Kidney epithelial cell (primary cell): ENCODE results near the gene MEF2C. TPM values are rescaled to one million over a fixed set of nuclear protein-coding genes. Genes with fewer than 3 reads are reported as not detected.

ENCODE experiments used
- DNase-seq: peaks from one replicate; pipeline ENCODE4 v3.0.0-alpha.2; 2010; ENCODE audit warnings: low read depth
- H3K27me3 ChIP-seq: 2 replicates; pipeline ENCODE4 v1.6.0; 2011; ENCODE audit warnings: low read length; ENCODE audit not compliant: control insufficient read depth, insufficient read depth
- H3K36me3 ChIP-seq: 2 replicates; pipeline ENCODE4 v1.5.1; 2011; ENCODE audit warnings: low read length; ENCODE audit not compliant: control insufficient read depth, insufficient read depth
- H3K4me3 ChIP-seq: 2 replicates; pipeline ENCODE4 v1.5.1; 2011; ENCODE audit warnings: low read depth, mild to moderate bottlenecking, control low read depth, low read length
- total RNA-seq: library from RNA; depleted of rRNA; stranded (reverse); fragments of >200 nt; gene quantifications from 2 replicates; pipeline ENCODE4 v1.2.3, GENCODE V29; 2015
- TF ChIP-seq, protein P1 (sequence below): IDR thresholded peaks from 2 replicates; pipeline ENCODE4 v1.5.1; 2011; ENCODE audit warnings: mild to moderate bottlenecking, moderate library complexity, low read length, control low read depth, inconsistent platforms; ENCODE audit not compliant: insufficient read depth, poor library complexity, severe bottlenecking

Gene MEF2C
- total RNA-seq, 1 donor from 2014 or later: 4.8 TPM

DNA sequence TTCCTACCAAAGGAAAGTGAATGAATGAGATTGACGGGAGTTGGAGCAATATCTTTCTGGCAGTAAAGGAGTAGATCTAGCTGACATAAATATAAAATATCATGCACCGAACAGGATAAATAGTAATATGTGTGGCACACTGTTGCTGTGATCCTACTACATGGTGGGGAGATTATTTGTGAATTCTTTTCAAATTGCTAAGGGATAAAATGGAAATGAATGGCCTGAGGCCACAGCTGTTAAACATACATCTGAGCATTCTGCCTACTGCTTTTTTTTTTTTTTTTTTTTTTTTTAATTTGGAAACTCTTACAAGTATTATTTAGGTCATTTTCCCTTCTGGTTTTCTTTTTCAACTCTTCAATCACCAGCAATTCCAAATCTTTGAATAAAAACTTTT lies 66.8 kb downstream of the MEF2C start:
- no peak overlapping the region for H3K4me3 ChIP-seq
- DNase-seq: no peak
- H3K36me3 ChIP-seq: no peaks in the 10 kb centered on the region
- TF ChIP-seq, protein P1, sequence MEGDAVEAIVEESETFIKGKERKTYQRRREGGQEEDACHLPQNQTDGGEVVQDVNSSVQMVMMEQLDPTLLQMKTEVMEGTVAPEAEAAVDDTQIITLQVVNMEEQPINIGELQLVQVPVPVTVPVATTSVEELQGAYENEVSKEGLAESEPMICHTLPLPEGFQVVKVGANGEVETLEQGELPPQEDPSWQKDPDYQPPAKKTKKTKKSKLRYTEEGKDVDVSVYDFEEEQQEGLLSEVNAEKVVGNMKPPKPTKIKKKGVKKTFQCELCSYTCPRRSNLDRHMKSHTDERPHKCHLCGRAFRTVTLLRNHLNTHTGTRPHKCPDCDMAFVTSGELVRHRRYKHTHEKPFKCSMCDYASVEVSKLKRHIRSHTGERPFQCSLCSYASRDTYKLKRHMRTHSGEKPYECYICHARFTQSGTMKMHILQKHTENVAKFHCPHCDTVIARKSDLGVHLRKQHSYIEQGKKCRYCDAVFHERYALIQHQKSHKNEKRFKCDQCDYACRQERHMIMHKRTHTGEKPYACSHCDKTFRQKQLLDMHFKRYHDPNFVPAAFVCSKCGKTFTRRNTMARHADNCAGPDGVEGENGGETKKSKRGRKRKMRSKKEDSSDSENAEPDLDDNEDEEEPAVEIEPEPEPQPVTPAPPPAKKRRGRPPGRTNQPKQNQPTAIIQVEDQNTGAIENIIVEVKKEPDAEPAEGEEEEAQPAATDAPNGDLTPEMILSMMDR: no peak
- H3K27me3 ChIP-seq: no peaks in the 10 kb centered on the region

DNA sequence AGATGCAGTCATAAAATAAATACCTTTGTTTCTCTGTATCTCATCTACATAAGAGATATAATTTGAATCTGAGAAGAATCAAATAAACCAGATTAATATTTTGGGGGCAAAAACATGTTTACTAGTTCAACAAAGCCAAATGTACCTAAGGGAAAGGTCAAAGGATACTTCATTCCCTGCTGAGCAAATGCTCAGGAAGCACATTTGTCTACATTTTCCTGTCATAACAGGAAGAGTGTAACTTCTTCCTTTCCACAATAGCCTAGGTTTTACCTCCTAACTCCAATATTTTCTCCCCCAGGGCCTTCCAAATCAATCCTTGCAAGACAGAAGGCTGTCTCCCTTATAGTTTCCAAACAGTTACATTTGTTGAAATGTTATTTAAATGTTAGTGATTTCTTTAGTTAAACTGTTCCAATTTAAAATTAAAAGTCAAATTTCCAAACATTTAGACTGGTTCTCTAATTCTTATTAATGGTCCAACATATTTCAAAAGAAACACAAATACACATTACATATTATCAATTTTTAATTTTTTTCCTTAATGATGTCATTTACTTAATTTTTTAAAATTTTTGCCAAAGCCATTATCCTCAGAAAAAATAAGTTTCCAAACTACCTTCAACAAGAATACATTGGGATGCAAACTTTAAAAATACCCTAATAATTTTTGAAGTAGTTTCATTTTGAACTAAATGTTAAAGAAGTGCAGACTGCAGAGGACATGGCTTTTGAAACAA lies 67.8 kb downstream of the MEF2C start:
- no peaks in the 10 kb centered on the region for H3K36me3 ChIP-seq
- DNase-seq: no peak
- no peak overlapping the region for H3K4me3 ChIP-seq
- H3K27me3 ChIP-seq: no peaks in the 10 kb centered on the region
- TF ChIP-seq, protein P1: no peak

DNA sequence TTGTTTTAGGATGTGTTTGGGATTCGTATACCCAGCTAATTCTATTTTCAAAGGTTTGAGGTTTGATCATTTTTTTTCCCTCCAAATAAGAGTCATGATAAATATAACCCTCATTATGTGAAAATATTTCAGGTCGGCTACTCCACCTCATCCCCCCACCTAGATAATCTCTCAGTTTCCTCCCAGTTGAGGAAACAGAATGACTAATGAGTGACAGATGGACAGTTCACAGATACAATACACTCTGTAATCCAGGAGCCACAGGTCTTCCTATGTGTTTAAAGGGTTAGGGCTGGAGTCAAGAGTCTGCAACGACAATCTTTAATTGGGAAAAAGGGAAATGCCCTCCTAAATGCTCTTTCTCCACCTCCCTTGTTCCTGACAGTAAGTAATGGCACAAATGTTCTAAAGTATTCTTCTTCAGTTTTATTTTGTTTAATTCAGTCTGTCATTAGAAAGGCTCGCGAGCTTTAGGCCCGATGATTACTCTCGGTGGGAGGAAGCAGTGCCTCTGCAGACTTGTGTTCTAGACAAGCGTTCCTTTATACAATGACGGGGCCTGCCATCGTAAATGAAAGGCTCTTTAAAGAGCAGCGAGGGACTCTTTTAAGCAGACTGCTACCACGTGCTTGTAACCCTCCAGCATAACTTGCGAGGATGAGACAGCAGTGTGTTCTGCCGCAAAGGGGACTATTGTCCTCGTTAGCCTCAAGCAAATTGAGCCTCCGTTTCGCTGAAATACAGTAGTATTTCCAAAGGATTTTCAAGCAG lies 69.0 kb downstream of the MEF2C start:
- H3K27me3 ChIP-seq: no peaks in the 10 kb centered on the region
- no peaks in the 10 kb centered on the region for H3K36me3 ChIP-seq
- H3K4me3 ChIP-seq: no peak overlapping the region
- TF ChIP-seq, protein P1: no peak
- no peak for DNase-seq

DNA sequence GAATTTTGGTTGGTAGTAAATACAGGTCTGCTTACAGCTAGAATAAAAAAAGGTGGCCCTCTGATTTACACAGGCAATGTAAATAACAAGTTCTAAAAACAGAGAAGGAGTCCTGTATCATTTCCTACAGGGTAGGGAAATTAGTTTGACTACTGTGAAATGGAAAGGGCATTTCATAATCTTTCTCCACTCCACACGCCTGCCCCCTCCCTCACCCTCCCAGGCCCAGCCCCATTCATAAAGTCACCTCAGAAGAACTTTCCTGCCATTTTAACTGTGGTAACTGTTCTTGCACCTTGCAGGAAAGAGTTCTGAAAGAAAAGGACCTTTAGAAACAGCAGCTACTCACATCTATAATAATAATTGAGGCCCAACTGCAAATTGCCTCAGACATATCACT lies 69.7 kb downstream of the MEF2C start:
- Histone ChIP-seq H3K4me3 (no peak overlapping the region), H3K27me3 (no peaks in the 10 kb centered on the region)
- TF ChIP-seq, protein P1: no peak

DNA sequence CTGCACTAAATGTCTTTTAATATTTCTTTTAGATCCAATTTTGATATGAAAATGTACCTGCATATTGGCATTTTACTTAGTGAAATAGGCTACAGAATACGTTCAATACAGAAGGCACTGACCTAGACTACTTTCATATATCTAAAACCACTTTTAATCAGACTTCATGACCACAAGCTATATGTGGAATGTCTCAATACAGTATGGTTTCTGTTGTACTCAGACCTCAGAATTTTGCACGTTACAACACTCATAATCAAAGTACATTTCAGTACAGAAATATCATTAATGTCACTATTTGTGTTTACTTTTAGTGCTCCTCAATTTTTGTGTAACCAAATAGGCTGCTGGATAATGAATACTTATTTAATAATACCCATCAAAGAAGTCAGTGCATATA lies 74.8 kb downstream of the MEF2C start:
- H3K27me3 ChIP-seq: no peaks in the 10 kb centered on the region
- H3K4me3 ChIP-seq: no peak overlapping the region
- H3K36me3 ChIP-seq: no peaks in the 10 kb centered on the region
- TF ChIP-seq, protein P1: no peak
- DNase-seq: no peak

More for the DNA sequence above, 69.7 kb downstream of the MEF2C start:
- DNase-seq: no peak
- H3K36me3 ChIP-seq: no peaks in the 10 kb centered on the region
